HG02798 (cell line): Measurements from ENCODE around the gene PMAIP1.
A peak's percentile ranks its signal among the peaks of the same experiment; 100 is the strongest.
"Not testable (repeated sequence)": the region's sequence is repeated elsewhere in the genome, so short reads cannot be mapped to it uniquely, and the experiment has no call there.

Source experiments
- ATAC-seq: cut with Tn5 transposase; IDR thresholded peaks from one replicate; pipeline ENCODE4 v1.9.1; 2021; ENCODE audit warnings: mild to moderate bottlenecking; ENCODE audit not compliant: unreplicated experiment, poor library complexity

The PMAIP1 gene

GRCh38 chr18:59899298-59900221, at the start of gene PMAIP1:
Gene PMAIP1, plus strand, starts transcription at chr18:59899996. Its CDS starts 182 bp downstream, at chr18:59900178.
- ATAC-seq = peak; percentile 77

GRCh38 chr18:59851784-59852399, 47.9 kb upstream of the PMAIP1 start:
- no peak for ATAC-seq

GRCh38 chr18:59852548-59852947, 47.2 kb upstream of the PMAIP1 start:
- ATAC-seq = no peak

GRCh38 chr18:59853380-59853779, 46.4 kb upstream of the PMAIP1 start:
- ATAC-seq = no peak

- not testable (repeated sequence) for ATAC-seq
Measured at GRCh38 chr18:59853988-59854387, 45.8 kb upstream of the PMAIP1 start.

- ATAC-seq = no peak
Measured at GRCh38 chr18:59861009-59861408, 38.8 kb upstream of the PMAIP1 start.

GRCh38 chr18:59861963-59862819, 37.6 kb upstream of the PMAIP1 start:
- peak; percentile 71 for ATAC-seq

GRCh38 chr18:59865241-59865986, 34.4 kb upstream of the PMAIP1 start:
- ATAC-seq = no peak

GRCh38 chr18:59866551-59867269, 33.1 kb upstream of the PMAIP1 start:
- no peak for ATAC-seq

GRCh38 chr18:59867337-59868104, 32.3 kb upstream of the PMAIP1 start:
- no peak for ATAC-seq

GRCh38 chr18:59870623-59871130, 29.1 kb upstream of the PMAIP1 start:
- ATAC-seq = no peak

- ATAC-seq = no peak
Measured at GRCh38 chr18:59871711-59872362, 28.0 kb upstream of the PMAIP1 start.

GRCh38 chr18:59873641-59874040, 26.2 kb upstream of the PMAIP1 start:
- ATAC-seq = no peak

GRCh38 chr18:59874166-59874565, 25.6 kb upstream of the PMAIP1 start:
- ATAC-seq = no peak

GRCh38 chr18:59876310-59876626, 23.5 kb upstream of the PMAIP1 start:
- ATAC-seq = peak; percentile 80

- ATAC-seq = no peak
Measured at GRCh38 chr18:59877361-59877760, 22.4 kb upstream of the PMAIP1 start.

- peak; percentile 45 for ATAC-seq
Measured at GRCh38 chr18:59878644-59879043, 21.2 kb upstream of the PMAIP1 start.
